HG03095 (cell line): ENCODE results near the gene APEX1.
"Not testable (repeated sequence)": the region's sequence is repeated elsewhere in the genome, so short reads cannot be mapped to it uniquely, and the experiment has no call there.

Experiments
- ATAC-seq: cut with Tn5 transposase; IDR thresholded peaks from one replicate; pipeline ENCODE4 v1.9.1; 2021; ENCODE audit warnings: moderate library complexity; ENCODE audit not compliant: unreplicated experiment

The APEX1 gene

GRCh38 chr14:20472536-20473169, 17.6 kb downstream of the APEX1 start:
- no peak for ATAC-seq

- ATAC-seq: no peak
Observed at GRCh38 chr14:20476776-20477175, 21.8 kb downstream of the APEX1 start.

GRCh38 chr14:20477211-20477876, 22.3 kb downstream of the APEX1 start:
- no peak for ATAC-seq

- ATAC-seq: no peak
Observed at GRCh38 chr14:20478894-20479293, 23.9 kb downstream of the APEX1 start.

- no peak for ATAC-seq
Observed at GRCh38 chr14:20482382-20482781, 27.4 kb downstream of the APEX1 start.

- ATAC-seq: no peak
Observed at GRCh38 chr14:20485900-20486299, 30.9 kb downstream of the APEX1 start.

GRCh38 chr14:20486684-20487395, 31.8 kb downstream of the APEX1 start:
- no peak for ATAC-seq

GRCh38 chr14:20487396-20487725, 32.3 kb downstream of the APEX1 start:
- ATAC-seq: no peak

- ATAC-seq: no peak
Observed at GRCh38 chr14:20489093-20489994, 34.3 kb downstream of the APEX1 start.

GRCh38 chr14:20490563-20490962, 35.5 kb downstream of the APEX1 start:
- ATAC-seq: no peak

GRCh38 chr14:20492486-20492885, 37.5 kb downstream of the APEX1 start:
- ATAC-seq: no peak

- ATAC-seq: no peak
Observed at GRCh38 chr14:20493634-20494033, 38.6 kb downstream of the APEX1 start.

GRCh38 chr14:20494935-20495766, 40.1 kb downstream of the APEX1 start:
- no peak for ATAC-seq

GRCh38 chr14:20498622-20499021, 43.6 kb downstream of the APEX1 start:
- no peak for ATAC-seq

GRCh38 chr14:20499108-20499507, 44.1 kb downstream of the APEX1 start:
- no peak for ATAC-seq

- no peak for ATAC-seq
Observed at GRCh38 chr14:20499881-20500280, 44.9 kb downstream of the APEX1 start.

GRCh38 chr14:20501346-20501745, 46.3 kb downstream of the APEX1 start:
- ATAC-seq: no peak

- no peak for ATAC-seq
Observed at GRCh38 chr14:20503898-20504297, 48.9 kb downstream of the APEX1 start.

- not testable (repeated sequence) for ATAC-seq
Observed at GRCh38 chr14:20506276-20506675, 51.2 kb downstream of the APEX1 start.

- not testable (repeated sequence) for ATAC-seq
Observed at GRCh38 chr14:20506752-20507151, 51.7 kb downstream of the APEX1 start.
